Mucosa of descending colon (tissue), 3 donors: ENCODE results near the gene OTOA. TPM values are rescaled to one million over a fixed set of nuclear protein-coding genes. Genes with fewer than 3 reads are reported as not detected.

Experiments
- ATAC-seq: fragments of 200-7000 bp; cut with Tn5 transposase; one replicate; pipeline ENCODE4 v1.9.1; 2020; ENCODE audit warnings: mild to moderate bottlenecking, moderate library complexity
- DNase-seq, 3 donors: peaks; one replicate each; pipeline ENCODE4 v3.0.0-alpha.2; 2020
- H3K36me3 ChIP-seq: fragments of 200-600 bp; one replicate; pipeline ENCODE4 v1.8.0; 2021; ENCODE audit warnings: low read depth, mild to moderate bottlenecking
- H3K4me1 ChIP-seq: fragments of 200-600 bp; one replicate; pipeline ENCODE4 v1.8.0; 2021; ENCODE audit warnings: low read depth, mild to moderate bottlenecking
- H3K4me3 ChIP-seq: fragments of 200-600 bp; one replicate; pipeline ENCODE4 v1.8.0; 2021; ENCODE audit warnings: mild to moderate bottlenecking
- H3K9me3 ChIP-seq: fragments of 200-600 bp; one replicate; pipeline ENCODE4 v1.8.0; 2021; ENCODE audit warnings: mild to moderate bottlenecking
- CTCF ChIP-seq: fragments of 200-600 bp; IDR thresholded peaks from one replicate; pipeline ENCODE4 v1.8.0; 2022; ENCODE audit warnings: antibody characterized with exemption, mild to moderate bottlenecking
- intact Hi-C, 2 donors: fragments of 100-400 bp; cut with DNase I in 1 of 2; cut with micrococcal nuclease in 1 of 2; formaldehyde crosslinking; loops; one replicate each; pipeline versions ENCODE4 v1.11.0 to v1.11.1; 2022; cut with DNase I, micrococcal nuclease
- total RNA-seq, 3 donors: library from RNA; stranded (reverse); fragmentation: NEBNext Ultra II Directional in 2 of 3; extraction: Animal tissue kit (Norgen Biotek cat#: 25700) in 2 of 3; gene quantifications; one replicate each; pipeline versions ENCODE4 v1.2.1 to v1.2.4, GENCODE V29; 2021 to 2023
- donor health status: DM: no; HTN: no; CAD: no; lungs with moderate emphysema.
- donor health status: DM: no; HTN: no; CAD: no.
- donor health status: DM: no; HTN: yes; CAD: no.

Gene OTOA
- total RNA-seq, 3 donors from 2014 or later, result 0.14 to 0.36 (median 0.25) TPM

GRCh38 chr16:21643785-21644184 is 20.0 kb upstream of the OTOA start:
- intact Hi-C loops, result no loop called here
- Histone ChIP-seq H3K36me3 (no peaks in the 10 kb centered on the region), H3K9me3 (no peaks in the 10 kb centered on the region), H3K4me3 (no peak overlapping the region), H3K4me1 (peaks cover 9% of the 10 kb centered on the region)
- DNase-seq (no peak), ATAC-seq (no peak)
- no peak for TF ChIP-seq CTCF

DNA sequence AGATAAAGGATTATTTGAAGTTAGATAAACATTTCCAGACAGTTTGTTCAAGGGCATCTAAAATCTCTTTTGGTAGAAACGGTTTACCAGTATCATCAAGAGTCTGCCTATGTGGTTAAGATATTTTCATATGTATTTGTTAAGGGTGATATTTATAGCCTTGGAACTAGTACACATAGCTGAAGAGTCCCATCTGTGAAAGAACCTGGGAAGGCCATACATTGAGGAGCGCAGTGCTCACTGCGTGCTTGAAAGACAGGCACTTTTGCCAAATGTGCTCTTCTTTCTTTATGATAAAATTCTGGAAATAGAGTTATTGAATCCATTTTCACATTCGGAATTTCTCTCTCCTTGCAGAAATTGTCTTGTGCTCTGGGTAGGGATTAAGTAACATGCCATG is 19.1 kb upstream of the OTOA start:
- no peak for ATAC-seq
- DNase-seq, result no peak
- H3K4me1 ChIP-seq, result peaks cover 9% of the 10 kb centered on the region
- H3K4me3 ChIP-seq, result no peak overlapping the region
- H3K9me3 ChIP-seq, result no peaks in the 10 kb centered on the region
- no peak for TF ChIP-seq CTCF
- no peaks in the 10 kb centered on the region for H3K36me3 ChIP-seq
- intact Hi-C loops, result no loop called here

DNA sequence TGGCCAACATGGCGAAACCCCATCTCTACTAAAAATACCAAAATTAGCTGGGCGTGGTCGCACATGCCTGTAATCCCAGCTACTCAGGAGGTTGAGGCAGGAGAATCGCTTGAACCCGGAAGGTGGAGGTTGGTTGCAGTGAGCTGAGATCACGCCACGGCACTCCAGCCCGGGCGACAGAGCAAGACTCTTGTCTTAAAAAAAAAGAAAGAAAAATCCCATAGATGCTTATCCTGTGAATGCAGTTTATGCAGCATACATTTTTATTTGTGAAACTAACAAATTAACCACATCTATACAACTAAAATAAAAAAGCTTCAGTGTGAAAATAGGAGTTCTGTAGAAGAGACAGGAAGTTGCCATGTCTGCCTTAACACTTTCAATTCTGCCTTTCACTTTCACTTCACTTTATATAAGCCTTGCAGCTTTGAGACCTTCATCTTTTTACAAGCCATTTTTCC is 18.5 kb upstream of the OTOA start:
- Histone ChIP-seq H3K36me3 (no peaks in the 10 kb centered on the region), H3K4me3 (no peak overlapping the region), H3K4me1 (peaks cover 9% of the 10 kb centered on the region), H3K9me3 (no peaks in the 10 kb centered on the region)
- peak; percentile 68 for ATAC-seq
- intact Hi-C loops, result no loop called here
- no peak for TF ChIP-seq CTCF
- DNase-seq, result no peak

DNA sequence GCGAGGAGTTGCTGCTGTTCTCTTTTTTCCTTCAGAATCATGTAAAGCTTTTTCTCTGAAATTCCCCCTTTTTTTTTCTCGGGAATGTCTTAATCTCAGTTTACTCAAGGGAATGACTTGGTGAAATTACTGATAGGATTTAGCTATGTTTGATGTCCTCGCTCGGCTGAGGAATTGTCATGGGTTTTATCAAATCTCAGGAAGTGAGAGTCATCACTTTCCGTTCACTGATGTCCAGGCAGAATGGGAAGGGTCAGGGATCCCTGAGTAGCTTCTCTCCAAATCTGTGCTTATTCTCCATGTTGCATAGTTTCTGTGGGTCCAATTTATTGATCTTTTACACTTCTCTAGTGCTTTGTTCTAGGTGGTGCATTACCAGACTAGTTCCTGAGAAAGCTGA is 17.7 kb upstream of the OTOA start:
- intact Hi-C loops, result no loop called here
- Histone ChIP-seq H3K9me3 (no peaks in the 10 kb centered on the region), H3K4me1 (peaks cover 9% of the 10 kb centered on the region), H3K36me3 (no peaks in the 10 kb centered on the region), H3K4me3 (no peak overlapping the region)
- DNase-seq (no peak), ATAC-seq (no peak)
- no peak for TF ChIP-seq CTCF

- H3K4me3 ChIP-seq, result no peak overlapping the region
- H3K4me1 ChIP-seq, result peaks cover 9% of the 10 kb centered on the region
- intact Hi-C loops, result no loop called here
- DNase-seq (peak; percentile 30 to 74 (median 48)), ATAC-seq (peak; percentile 87)
- H3K9me3 ChIP-seq, result no peaks in the 10 kb centered on the region
- no peak for TF ChIP-seq CTCF
- no peaks in the 10 kb centered on the region for H3K36me3 ChIP-seq
Measured at GRCh38 chr16:21646721-21647561, 16.8 kb upstream of the OTOA start.
